Mesodermal cell (in vitro differentiated cells): ENCODE results near the gene NCK2.

Experiments used
- H3K27ac ChIP-seq: 2 replicates; pipeline ENCODE4 v1.7.0; 2013; ENCODE audit warnings: mild to moderate bottlenecking, low read depth, low read length, moderate library complexity; ENCODE audit not compliant: severe bottlenecking
- H3K36me3 ChIP-seq: 2 replicates; pipeline ENCODE4 v1.7.1; 2013; ENCODE audit warnings: mild to moderate bottlenecking, low read length, moderate library complexity; ENCODE audit not compliant: control insufficient read depth, insufficient read depth
- H3K4me1 ChIP-seq: one replicate; pipeline ENCODE4 v1.7.1; 2013; ENCODE audit warnings: mild to moderate bottlenecking, low read length; ENCODE audit not compliant: insufficient read depth, control insufficient read depth, poor library complexity, severe bottlenecking
- H3K4me3 ChIP-seq: 2 replicates; pipeline ENCODE4 v1.7.0; 2013; ENCODE audit warnings: low read length, control low read depth, mild to moderate bottlenecking; ENCODE audit not compliant: insufficient read depth, poor library complexity, severe bottlenecking; ENCODE audit errors: extremely low read depth
- H3K9me3 ChIP-seq: 2 replicates; pipeline ENCODE4 v1.7.1; 2013; ENCODE audit warnings: mild to moderate bottlenecking, low read length, moderate library complexity; ENCODE audit not compliant: control insufficient read depth
- WGBS, 2 experiments: methylation state at CpG; one replicate each; pipeline ENCODE4 v1.1.5; 2013; ENCODE audit warnings: missing lambda C conversion rate in 2 of 2; ENCODE audit not compliant: insufficient coverage in 2 of 2; 5-methylcytosine and 5-hydroxymethylcytosine counted together

Gene NCK2

DNA sequence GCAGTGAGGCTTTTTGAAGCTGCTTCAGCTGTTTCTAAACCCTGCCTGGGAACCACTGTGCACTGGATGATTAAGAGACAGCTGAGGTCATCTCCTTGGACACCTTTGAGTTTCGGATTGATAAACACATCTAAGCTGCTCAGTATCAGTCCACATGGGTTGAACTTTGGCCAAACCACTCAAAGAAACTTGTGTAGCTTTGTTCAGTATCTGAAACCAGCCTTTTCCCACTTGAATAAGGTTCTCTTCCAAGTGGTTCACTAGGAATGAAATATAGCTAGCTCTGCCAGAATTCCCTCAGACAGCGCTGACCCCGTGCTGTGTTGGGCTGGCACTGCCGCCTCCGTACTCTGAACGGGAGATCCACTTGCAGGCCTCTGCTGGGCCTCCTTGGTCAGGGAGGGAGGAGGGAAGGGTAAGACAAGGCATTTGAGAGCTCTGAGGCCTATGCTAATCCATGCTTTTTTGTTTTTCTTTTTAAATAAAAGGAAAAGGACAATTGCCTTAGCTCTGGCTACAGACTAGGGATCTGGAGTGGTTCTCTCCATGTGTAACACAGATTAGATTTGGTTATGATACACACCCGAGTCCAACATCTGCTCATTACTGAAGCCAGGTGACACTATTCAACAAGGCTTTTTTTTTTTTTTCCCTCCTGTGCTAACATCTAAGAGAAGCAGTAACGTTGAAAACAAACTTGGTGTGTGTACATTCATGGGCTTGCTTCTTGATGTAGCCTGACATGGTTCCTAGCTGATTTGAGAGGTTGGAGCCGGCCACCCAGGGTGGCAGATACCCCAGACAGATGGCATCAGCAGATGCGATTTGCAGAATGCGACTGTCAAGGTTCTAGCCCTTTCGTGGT is 67.7 kb downstream of the NCK2 start:
- no peaks in the 10 kb centered on the region for H3K9me3 ChIP-seq
- H3K27ac ChIP-seq, result no peak overlapping the region
- 84 to 85% methylated on average over 10 of the region's 12 CpGs for WGBS, 2 experiments

DNA sequence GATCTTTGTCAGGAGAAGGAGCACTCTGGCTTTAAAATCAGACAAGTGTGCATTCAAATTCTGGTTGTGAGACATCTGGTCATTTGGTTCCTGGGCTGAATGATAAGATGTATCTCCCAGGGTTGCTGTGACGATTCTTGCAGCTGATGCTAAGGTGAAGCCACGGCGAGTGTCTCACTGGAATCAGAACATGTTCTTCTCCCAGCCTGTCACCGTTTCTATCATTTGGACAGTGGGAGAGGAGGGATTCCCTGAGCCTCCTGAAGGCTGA is 68.3 kb downstream of the NCK2 start:
- Histone ChIP-seq H3K27ac (no peak overlapping the region), H3K4me1 (peaks cover 10% of the 10 kb centered on the region), H3K4me3 (no peak overlapping the region), H3K36me3 (peaks cover 27% of the 10 kb centered on the region), H3K9me3 (no peaks in the 10 kb centered on the region)
- 93 to 95% methylated on average over 3 to 4 of the region's 4 CpGs for whole genome bisulfite sequencing, 2 experiments

More for the DNA sequence above, 67.7 kb downstream of the NCK2 start:
- Histone ChIP-seq H3K4me1 (peaks cover 10% of the 10 kb centered on the region), H3K36me3 (peaks cover 26% of the 10 kb centered on the region), H3K4me3 (no peak overlapping the region)

DNA sequence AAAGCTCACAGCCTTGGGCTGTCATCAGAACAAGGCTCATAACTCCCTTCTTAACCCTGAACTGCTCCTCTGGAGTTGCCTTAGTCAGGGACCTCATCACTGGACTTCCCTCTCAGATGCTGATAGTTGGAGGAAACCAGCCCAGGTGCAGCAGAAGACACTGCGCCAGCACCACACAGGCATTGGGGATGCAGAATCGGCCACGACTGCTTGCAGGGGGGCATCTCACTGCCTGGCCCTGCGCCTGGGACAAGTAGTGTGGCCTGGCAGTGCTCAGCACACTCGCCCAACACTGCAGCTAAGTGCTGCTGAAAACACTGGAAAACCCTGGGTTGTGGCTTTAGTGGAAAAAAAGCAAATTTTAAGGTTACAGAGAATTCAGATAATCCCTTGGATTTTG is 68.7 kb downstream of the NCK2 start:
- Histone ChIP-seq H3K4me3 (no peak overlapping the region), H3K36me3 (peaks cover 27% of the 10 kb centered on the region), H3K27ac (no peak overlapping the region), H3K9me3 (no peaks in the 10 kb centered on the region), H3K4me1 (peaks cover 10% of the 10 kb centered on the region)
- WGBS, 2 experiments, result 94 to 98% methylated on average over 5 of the region's 5 CpGs

DNA sequence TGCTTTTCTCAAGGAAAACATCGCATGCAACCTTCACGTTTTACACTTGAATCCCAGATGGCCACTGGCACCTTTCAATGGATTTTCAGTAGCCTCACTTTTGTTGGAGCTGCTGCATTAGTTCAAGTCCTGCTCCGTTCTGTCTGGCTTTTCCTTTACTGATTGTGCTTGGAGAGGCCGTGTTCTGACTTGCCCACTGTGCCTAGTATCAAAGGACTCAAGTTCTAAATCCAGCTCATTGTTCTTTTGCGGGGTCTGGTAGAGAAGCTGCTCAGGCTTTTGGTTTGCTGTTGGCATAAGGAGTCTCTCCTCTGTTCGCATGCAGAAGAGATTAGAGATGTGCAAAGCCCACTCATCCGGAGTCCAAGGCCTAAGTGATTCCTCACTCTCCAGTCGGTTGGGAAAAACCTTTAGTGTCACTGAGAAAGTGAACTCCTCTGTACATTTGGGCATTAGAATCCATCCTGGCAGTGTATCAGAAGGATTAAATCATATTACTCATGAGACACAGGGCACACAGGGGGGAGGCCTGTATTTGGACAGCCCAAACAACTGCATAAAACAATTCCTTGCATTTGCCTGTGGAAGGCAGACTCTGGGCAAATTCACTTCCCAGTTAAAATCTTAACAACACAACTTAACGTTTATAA is 69.7 kb downstream of the NCK2 start:
- Histone ChIP-seq H3K27ac (no peak overlapping the region), H3K4me1 (peaks cover 9% of the 10 kb centered on the region), H3K9me3 (no peaks in the 10 kb centered on the region), H3K36me3 (peaks cover 29% of the 10 kb centered on the region), H3K4me3 (no peak overlapping the region)
- WGBS, 2 experiments, result 92 to 98% methylated on average over 6 to 9 of the region's 9 CpGs

DNA sequence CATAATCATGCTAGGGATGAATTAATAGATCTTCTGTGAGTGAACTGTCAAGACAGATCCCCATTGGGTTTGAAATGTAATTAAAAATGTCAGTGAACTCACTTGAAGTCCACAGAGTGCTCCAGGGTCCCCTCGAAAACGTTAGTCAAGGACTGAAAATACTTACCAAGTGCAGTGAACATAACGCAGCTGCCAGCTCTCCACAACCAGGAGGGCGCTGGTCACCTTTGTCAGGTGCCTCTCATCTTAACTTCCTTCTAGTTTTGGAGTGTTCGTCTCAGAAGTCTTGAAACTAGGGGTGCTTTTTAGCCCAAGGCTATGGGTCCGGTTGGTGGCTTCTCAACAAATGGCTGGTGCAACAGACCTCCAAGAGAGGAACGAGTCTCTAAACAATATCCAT is 70.7 kb downstream of the NCK2 start:
- Histone ChIP-seq H3K27ac (no peak overlapping the region), H3K4me1 (peaks cover 5% of the 10 kb centered on the region), H3K36me3 (peaks cover 34% of the 10 kb centered on the region), H3K9me3 (no peaks in the 10 kb centered on the region), H3K4me3 (no peak overlapping the region)
- 86 to 93% methylated on average over 6 to 7 of the region's 7 CpGs for WGBS, 2 experiments

DNA sequence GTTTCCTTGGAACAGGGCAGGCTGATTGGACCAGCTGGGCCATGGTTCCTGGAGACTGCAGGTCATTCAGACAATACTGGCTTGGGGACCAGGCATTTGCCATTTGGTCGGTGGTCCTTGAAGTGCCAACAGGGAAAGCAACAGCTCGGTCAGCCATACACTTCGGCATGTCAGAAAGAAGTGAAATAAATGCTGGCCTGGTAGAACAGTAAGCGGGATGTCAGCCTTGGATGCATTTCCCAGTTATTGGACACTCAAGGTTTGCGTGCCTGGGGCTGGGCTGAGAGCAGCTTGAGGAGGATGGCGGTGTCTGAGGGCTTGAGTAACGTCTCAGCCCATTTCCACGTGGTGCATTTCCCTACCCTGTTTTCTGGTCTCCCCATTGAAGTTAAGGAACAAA is 75.4 kb downstream of the NCK2 start:
- H3K9me3 ChIP-seq, result no peaks in the 10 kb centered on the region
- 94 to 96% methylated on average over 6 to 8 of the region's 8 CpGs for WGBS, 2 experiments
- peaks cover 47% of the 10 kb centered on the region for H3K36me3 ChIP-seq
- H3K4me3 ChIP-seq, result no peak overlapping the region
- H3K4me1 ChIP-seq, result no peaks in the 10 kb centered on the region
- H3K27ac ChIP-seq, result no peak overlapping the region

DNA sequence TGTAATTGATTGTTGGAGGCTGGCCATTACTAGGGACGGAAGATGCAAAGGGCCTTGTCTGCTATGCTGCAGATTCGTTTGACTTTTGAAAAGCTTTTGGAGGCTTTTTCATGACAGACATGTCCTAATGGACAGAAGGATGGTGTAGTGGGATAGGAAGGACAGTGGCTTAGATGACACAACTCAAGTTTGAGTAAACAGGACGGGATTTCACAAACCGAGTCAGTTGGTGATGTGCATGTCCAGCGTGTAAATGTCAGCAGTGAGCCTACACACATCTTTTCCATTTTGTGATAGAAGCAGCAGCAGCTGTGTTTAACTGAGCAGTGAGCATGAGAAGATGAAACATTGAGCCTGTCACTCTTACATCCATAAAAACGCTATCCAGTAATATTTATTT is 76.0 kb downstream of the NCK2 start:
- Histone ChIP-seq H3K36me3 (peaks cover 50% of the 10 kb centered on the region), H3K4me1 (no peaks in the 10 kb centered on the region)
- 86 to 90% methylated on average over 5 to 6 of the region's 6 CpGs for WGBS, 2 experiments

DNA sequence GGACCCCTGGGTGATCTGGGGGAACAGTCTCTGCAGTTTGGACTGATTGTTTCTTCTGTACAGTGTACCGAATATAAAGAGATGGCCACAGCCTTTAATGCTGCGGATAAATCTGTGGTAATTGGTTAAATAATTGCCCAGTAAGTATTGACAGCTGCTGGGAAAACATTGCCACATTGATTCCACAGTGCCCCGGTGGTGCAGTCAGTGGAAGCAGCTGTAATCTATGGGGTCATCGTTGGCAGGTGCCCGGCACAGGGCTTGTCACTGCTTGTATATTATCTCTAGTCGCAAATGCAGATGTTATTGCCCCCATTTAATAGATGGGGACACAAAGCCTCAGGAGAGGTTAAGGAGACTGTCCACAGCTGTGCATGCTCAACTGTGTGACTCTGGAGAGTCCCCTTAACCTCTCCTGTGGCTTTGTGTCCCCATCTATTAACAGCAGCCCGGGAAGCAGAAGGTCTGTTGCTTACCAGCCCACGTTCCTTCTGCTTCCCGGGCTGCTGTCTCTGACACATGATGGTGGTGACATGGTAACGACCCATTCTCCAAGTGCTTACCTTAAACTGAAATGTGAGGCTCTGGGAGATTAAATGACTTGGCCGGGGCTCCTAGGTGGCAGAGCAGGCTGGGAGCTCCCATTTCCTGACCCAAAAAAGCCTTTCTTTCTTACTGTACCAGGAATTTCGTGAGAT is 76.9 kb downstream of the NCK2 start:
- no peaks in the 10 kb centered on the region for H3K9me3 ChIP-seq
- H3K4me1 ChIP-seq, result no peaks in the 10 kb centered on the region
- 93 to 94% methylated on average over 6 to 7 of the region's 12 CpGs for WGBS, 2 experiments
- no peak overlapping the region for H3K27ac ChIP-seq
- H3K36me3 ChIP-seq, result peaks cover 54% of the 10 kb centered on the region
- no peak overlapping the region for H3K4me3 ChIP-seq

More for the DNA sequence above, 76.0 kb downstream of the NCK2 start:
- Histone ChIP-seq H3K27ac (no peak overlapping the region), H3K4me3 (no peak overlapping the region), H3K9me3 (no peaks in the 10 kb centered on the region)

DNA sequence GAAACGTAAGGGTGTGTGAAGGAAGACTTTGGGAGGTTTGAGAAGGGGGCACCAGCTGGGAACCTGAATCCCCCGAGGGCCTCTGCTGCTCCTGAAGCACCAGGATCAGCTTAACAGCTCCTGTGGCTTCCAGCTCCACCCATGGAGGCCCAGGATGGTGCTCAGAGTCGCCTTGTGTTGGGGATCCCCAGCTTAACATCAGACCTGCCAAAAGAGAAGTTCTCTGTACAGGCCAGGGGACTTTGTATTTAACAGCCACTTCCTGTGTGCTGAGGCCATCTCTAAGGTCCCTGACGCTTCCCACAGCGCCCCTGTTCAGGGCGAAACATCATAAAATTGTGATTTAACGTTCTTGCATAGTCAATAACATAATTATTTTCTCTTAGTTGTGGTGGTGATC is 77.5 kb downstream of the NCK2 start:
- H3K27ac ChIP-seq, result no peak overlapping the region

DNA sequence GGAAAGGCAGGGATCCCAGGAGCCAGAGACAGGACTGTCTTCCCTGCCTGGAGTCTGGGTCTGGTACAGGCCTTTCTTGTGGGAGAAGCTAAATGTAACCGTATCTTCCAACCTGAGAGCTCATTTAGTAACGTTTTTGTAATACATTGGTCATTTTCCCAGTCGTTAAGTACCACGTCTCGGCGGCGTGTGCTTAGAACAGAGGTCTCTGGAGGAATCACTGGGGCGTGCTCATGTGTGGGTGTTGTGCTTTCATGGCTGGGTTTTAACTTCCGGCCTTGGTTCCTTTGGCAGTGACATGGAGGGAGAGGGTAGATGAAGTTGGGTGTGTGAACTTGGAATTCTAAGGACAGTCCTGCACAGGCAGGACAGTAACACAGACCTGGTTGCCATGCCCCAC is 79.7 kb downstream of the NCK2 start:
- no peak overlapping the region for H3K27ac ChIP-seq
- 92 to 97% methylated on average over 8 to 9 of the region's 9 CpGs for WGBS, 2 experiments
- H3K4me3 ChIP-seq, result no peak overlapping the region
- peaks cover 46% of the 10 kb centered on the region for H3K36me3 ChIP-seq
- H3K4me1 ChIP-seq, result no peaks in the 10 kb centered on the region
- no peaks in the 10 kb centered on the region for H3K9me3 ChIP-seq

More for the DNA sequence above, 77.5 kb downstream of the NCK2 start:
- no peaks in the 10 kb centered on the region for H3K9me3 ChIP-seq
- H3K4me1 ChIP-seq, result no peaks in the 10 kb centered on the region
- 73 to 76% methylated on average over 2 to 4 of the region's 7 CpGs for WGBS, 2 experiments
- H3K36me3 ChIP-seq, result peaks cover 52% of the 10 kb centered on the region
- no peak overlapping the region for H3K4me3 ChIP-seq
